SU-DHL-6 (cell line): ENCODE data around the gene CLCN1.

Source experiments
- EZH2phosphoT487 ChIP-seq: fragments of 200-600 bp; sonication (generic), shearing (Covaris generic); conservative IDR thresholded peaks from 2 replicates; pipeline ENCODE4 v1.6.1; 2018; ENCODE audit warnings: mild to moderate bottlenecking, antibody characterized with exemption, low read length, moderate library complexity, mixed read lengths
- TF ChIP-seq, protein P1 (sequence below): fragments of 200-600 bp; sonication (generic); IDR thresholded peaks from one replicate; pipeline ENCODE4 v1.5.1; 2017; ENCODE audit warnings: antibody characterized with exemption, mild to moderate bottlenecking, low read length, moderate library complexity; ENCODE audit not compliant: insufficient read depth, poor library complexity, severe bottlenecking

DNA sequence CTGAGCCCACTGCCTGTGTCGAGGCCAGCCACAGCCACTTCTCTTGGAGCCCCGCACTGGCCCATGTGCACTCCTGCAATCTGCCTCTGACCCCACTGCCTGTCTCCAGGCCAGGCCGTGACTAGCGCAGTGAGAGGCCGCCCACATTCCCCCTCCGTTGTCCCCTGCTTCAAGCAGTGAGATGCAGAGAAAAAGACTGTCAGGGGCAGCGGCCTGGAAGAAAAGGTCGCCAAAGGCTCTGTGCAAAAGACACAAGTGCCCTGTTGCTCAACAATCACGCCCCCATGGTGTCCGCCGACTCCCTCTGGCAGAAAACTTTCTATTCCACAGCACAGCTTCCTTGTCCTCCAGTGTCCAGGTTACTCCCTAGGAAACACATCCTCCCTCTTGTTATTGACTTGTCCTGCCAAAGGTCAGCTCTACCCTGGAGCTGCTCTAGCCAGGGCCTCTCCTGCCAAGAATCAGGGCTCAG is 36.7 kb downstream of the CLCN1 start:
- TF ChIP-seq, protein P1, sequence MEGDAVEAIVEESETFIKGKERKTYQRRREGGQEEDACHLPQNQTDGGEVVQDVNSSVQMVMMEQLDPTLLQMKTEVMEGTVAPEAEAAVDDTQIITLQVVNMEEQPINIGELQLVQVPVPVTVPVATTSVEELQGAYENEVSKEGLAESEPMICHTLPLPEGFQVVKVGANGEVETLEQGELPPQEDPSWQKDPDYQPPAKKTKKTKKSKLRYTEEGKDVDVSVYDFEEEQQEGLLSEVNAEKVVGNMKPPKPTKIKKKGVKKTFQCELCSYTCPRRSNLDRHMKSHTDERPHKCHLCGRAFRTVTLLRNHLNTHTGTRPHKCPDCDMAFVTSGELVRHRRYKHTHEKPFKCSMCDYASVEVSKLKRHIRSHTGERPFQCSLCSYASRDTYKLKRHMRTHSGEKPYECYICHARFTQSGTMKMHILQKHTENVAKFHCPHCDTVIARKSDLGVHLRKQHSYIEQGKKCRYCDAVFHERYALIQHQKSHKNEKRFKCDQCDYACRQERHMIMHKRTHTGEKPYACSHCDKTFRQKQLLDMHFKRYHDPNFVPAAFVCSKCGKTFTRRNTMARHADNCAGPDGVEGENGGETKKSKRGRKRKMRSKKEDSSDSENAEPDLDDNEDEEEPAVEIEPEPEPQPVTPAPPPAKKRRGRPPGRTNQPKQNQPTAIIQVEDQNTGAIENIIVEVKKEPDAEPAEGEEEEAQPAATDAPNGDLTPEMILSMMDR, result no peak
- TF ChIP-seq EZH2phosphoT487, result no peak
